Large intestine (tissue), 3 donors: ENCODE data around the gene PPFIA2. TPM values are rescaled to one million over a fixed set of nuclear protein-coding genes. Genes with fewer than 3 reads are reported as not detected.
"Not testable (repeated sequence)": the region's sequence is repeated elsewhere in the genome, so short reads cannot be mapped to it uniquely, and the experiment has no call there.

Experiments
- DNase-seq, 2 donors: peaks; one replicate each; pipeline versions ENCODE4 v3.0.0 to v3.0.0-alpha.2; 2013
- H3K27ac ChIP-seq: one replicate; pipeline ENCODE4 v1.5.1; 2013; ENCODE audit warnings: low read length
- H3K27me3 ChIP-seq: 2 replicates; pipeline ENCODE4 v1.6.1; 2013; ENCODE audit warnings: low read length; ENCODE audit not compliant: control insufficient read depth, insufficient read depth
- H3K36me3 ChIP-seq: 2 replicates; pipeline ENCODE4 v1.6.1; 2013; ENCODE audit warnings: low read length; ENCODE audit not compliant: control insufficient read depth, insufficient read depth
- H3K4me1 ChIP-seq: one replicate; pipeline ENCODE4 v1.6.1; 2013; ENCODE audit warnings: low read length; ENCODE audit not compliant: control insufficient read depth, insufficient read depth
- H3K4me3 ChIP-seq: one replicate; pipeline ENCODE4 v1.5.1; 2013; ENCODE audit warnings: low read length
- H3K9me3 ChIP-seq: one replicate; pipeline ENCODE4 v1.6.1; 2013; ENCODE audit warnings: mild to moderate bottlenecking, low read depth, low read length, moderate library complexity; ENCODE audit not compliant: control insufficient read depth
- WGBS: methylation state at CpG from one replicate; pipeline ENCODE4 v1.1.5; 2013; ENCODE audit warnings: low lambda C conversion rate; ENCODE audit not compliant: insufficient coverage; 5-methylcytosine and 5-hydroxymethylcytosine counted together
- polyA plus RNA-seq: library from polyadenylated mRNA; unstranded; fragments of 120-200 nt; gene quantifications from one replicate; pipeline ENCODE4 v1.2.1, GENCODE V29; 2013

Gene PPFIA2
- polyA plus RNA-seq, 1 donor, result 2.4 TPM

- H3K4me1 ChIP-seq, result no peaks in the 10 kb centered on the region
- no peak overlapping the region for H3K4me3 ChIP-seq
- WGBS, result no CpG with 5 or more reads among the region's 3 CpGs
- no peaks in the 10 kb centered on the region for H3K36me3 ChIP-seq
- DNase-seq, result no peak
- H3K27ac ChIP-seq, result no peak overlapping the region
- H3K27me3 ChIP-seq, result no peaks in the 10 kb centered on the region
- no peaks in the 10 kb centered on the region for H3K9me3 ChIP-seq
Measured at GRCh38 chr12:81216739-81217138, 542.4 kb downstream of the PPFIA2 start.

GRCh38 chr12:81212996-81213696 lies 546.0 kb downstream of the PPFIA2 start:
- Histone ChIP-seq H3K27ac (no peak overlapping the region), H3K4me3 (no peak overlapping the region), H3K36me3 (no peaks in the 10 kb centered on the region), H3K27me3 (no peaks in the 10 kb centered on the region), H3K9me3 (no peaks in the 10 kb centered on the region), H3K4me1 (peaks cover 9% of the 10 kb centered on the region)
- DNase-seq, result no peak
- WGBS, result 90% methylated on average over 2 of the region's 4 CpGs

- no peak overlapping the region for H3K4me3 ChIP-seq
- no peak for DNase-seq
- no peaks in the 10 kb centered on the region for H3K36me3 ChIP-seq
- 100% methylated on average over 1 of the region's 1 CpG for WGBS
- peaks cover 19% of the 10 kb centered on the region for H3K4me1 ChIP-seq
- H3K27me3 ChIP-seq, result no peaks in the 10 kb centered on the region
- no peak overlapping the region for H3K27ac ChIP-seq
- no peaks in the 10 kb centered on the region for H3K9me3 ChIP-seq
Measured at GRCh38 chr12:81211306-81211705, 547.8 kb downstream of the PPFIA2 start.

- H3K4me3 ChIP-seq, H3K36me3 ChIP-seq, H3K9me3 ChIP-seq, DNase-seq, H3K27me3 ChIP-seq, H3K27ac ChIP-seq: not testable (repeated sequence)
- WGBS, result no CpG with 5 or more reads among the region's 2 CpGs
- H3K4me1 ChIP-seq, result peaks cover 30% of the 10 kb centered on the region
Measured at GRCh38 chr12:81209772-81210225, 549.4 kb downstream of the PPFIA2 start.

- no peak overlapping the region for H3K4me3 ChIP-seq
- peak in 1 of 2 donors; percentile 15 for DNase-seq
- no peaks in the 10 kb centered on the region for H3K36me3 ChIP-seq
- no peaks in the 10 kb centered on the region for H3K27me3 ChIP-seq
- H3K27ac ChIP-seq, result peak overlapping the region; percentile 17
- no peaks in the 10 kb centered on the region for H3K9me3 ChIP-seq
- H3K4me1 ChIP-seq, result peaks cover 31% of the 10 kb centered on the region
Measured at GRCh38 chr12:81209012-81209411, 550.1 kb downstream of the PPFIA2 start.

- H3K4me3 ChIP-seq, result no peak overlapping the region
- H3K27me3 ChIP-seq, result no peaks in the 10 kb centered on the region
- H3K9me3 ChIP-seq, result no peaks in the 10 kb centered on the region
- WGBS, result 29% methylated on average over 4 of the region's 9 CpGs
- DNase-seq, result peak; percentile 51 to 80
- peak overlapping the region; percentile 17 for H3K27ac ChIP-seq
- H3K4me1 ChIP-seq, result peaks cover 31% of the 10 kb centered on the region
- H3K36me3 ChIP-seq, result no peaks in the 10 kb centered on the region
Measured at GRCh38 chr12:81208187-81208911, 550.8 kb downstream of the PPFIA2 start.
